Loucy (cell line): ENCODE measurements around the gene INTS13.
A peak's percentile ranks its signal among the peaks of the same experiment; 100 is the strongest.

Experiments
- H2AFZ ChIP-seq: fragments of 200-600 bp; sonication (generic); 2 replicates; pipeline ENCODE4 v1.6.0; 2016; ENCODE audit warnings: antibody characterized with exemption, mild to moderate bottlenecking, low read length, moderate library complexity
- H3F3A ChIP-seq: fragments of 200-600 bp; 2 replicates; pipeline ENCODE4 v1.6.0; 2016; ENCODE audit warnings: antibody characterized with exemption, low read depth, mild to moderate bottlenecking
- H3K27me3 ChIP-seq: fragments of 200-600 bp; sonication (generic); 2 replicates; pipeline ENCODE4 v1.6.1; 2014; ENCODE audit warnings: low read length, mild to moderate bottlenecking; ENCODE audit not compliant: insufficient read depth, poor library complexity, severe bottlenecking
- H3K36me3 ChIP-seq: fragments of 200-600 bp; sonication (generic); 2 replicates; pipeline ENCODE4 v1.6.1; 2016; ENCODE audit warnings: low read length; ENCODE audit not compliant: insufficient read depth
- H3K4me1 ChIP-seq: fragments of 200-600 bp; sonication (generic); 2 replicates; pipeline ENCODE4 v1.5.1; 2014; ENCODE audit warnings: low read length, mild to moderate bottlenecking; ENCODE audit not compliant: insufficient read depth, poor library complexity, severe bottlenecking
- H3K4me2 ChIP-seq: fragments of 200-600 bp; sonication (generic); 2 replicates; pipeline ENCODE4 v1.6.0; 2014; ENCODE audit warnings: antibody characterized with exemption, low read length, low read depth, mild to moderate bottlenecking; ENCODE audit not compliant: poor library complexity, severe bottlenecking
- H3K4me3 ChIP-seq: fragments of 200-600 bp; sonication (generic); 2 replicates; pipeline ENCODE4 v1.5.1; 2014; ENCODE audit warnings: low read length, mild to moderate bottlenecking, mixed read lengths; ENCODE audit not compliant: poor library complexity, severe bottlenecking
- H3K79me2 ChIP-seq: fragments of 200-600 bp; sonication (generic); 2 replicates; pipeline ENCODE4 v1.6.1; 2014; ENCODE audit warnings: low read length; ENCODE audit not compliant: insufficient read depth
- H3K9ac ChIP-seq: fragments of 200-600 bp; sonication (generic); 2 replicates; pipeline ENCODE4 v1.6.0; 2014; ENCODE audit warnings: mild to moderate bottlenecking, low read depth, low read length, moderate library complexity; ENCODE audit not compliant: poor library complexity, severe bottlenecking
- H3K9me2 ChIP-seq: fragments of 200-600 bp; sonication (generic); replicated peaks from 2 replicates; pipeline ENCODE4 v1.6.1; 2016; ENCODE audit warnings: low read depth, low read length, mixed read lengths
- H3K9me3 ChIP-seq: fragments of 200-600 bp; sonication (generic); 2 replicates; pipeline ENCODE4 v1.6.1; 2014; ENCODE audit warnings: mild to moderate bottlenecking, antibody characterized with exemption, low read length, low read depth; ENCODE audit not compliant: insufficient read depth
- H4K20me1 ChIP-seq: fragments of 200-600 bp; sonication (generic); 2 replicates; pipeline ENCODE4 v1.6.0; 2014; ENCODE audit warnings: antibody characterized with exemption, low read length, mild to moderate bottlenecking; ENCODE audit not compliant: insufficient read depth, poor library complexity, severe bottlenecking
- CTCF ChIP-seq: fragments of 200-600 bp; sonication (generic); conservative IDR thresholded peaks from 2 replicates; pipeline ENCODE4 v1.5.1; 2014; ENCODE audit warnings: mild to moderate bottlenecking, antibody characterized with exemption, low read length
- EZH2phosphoT487 ChIP-seq: fragments of 200-600 bp; IDR thresholded peaks from 2 replicates; pipeline ENCODE4 v1.6.1; 2018; ENCODE audit warnings: antibody characterized with exemption, mild to moderate bottlenecking, moderate library complexity, borderline replicate concordance

INTS13 gene

GRCh38 chr12:26869104-26869494 lies 68.7 kb downstream of the INTS13 start:
- no peaks in the 10 kb centered on the region for H4K20me1 ChIP-seq
- H3K27me3 ChIP-seq = no peaks in the 10 kb centered on the region
- peaks cover 71% of the 10 kb centered on the region for H3K4me1 ChIP-seq
- no peak overlapping the region for H2AFZ ChIP-seq
- TF ChIP-seq CTCF = no peak
- TF ChIP-seq EZH2phosphoT487 = no peak
- peaks cover 17% of the 10 kb centered on the region; the same call in 1 of the 2 replicates for H3F3A ChIP-seq
- H3K9me3 ChIP-seq = no peaks in the 10 kb centered on the region
- H3K79me2 ChIP-seq = no peaks in the 10 kb centered on the region
- H3K4me2 ChIP-seq = no peak overlapping the region
- H3K9me2 ChIP-seq = no peaks in the 10 kb centered on the region
- no peaks in the 10 kb centered on the region for H3K36me3 ChIP-seq
- no peak overlapping the region for H3K4me3 ChIP-seq
- H3K9ac ChIP-seq = peak overlapping the region; percentile 37

GRCh38 chr12:26868447-26869103 lies 69.2 kb downstream of the INTS13 start:
- Histone ChIP-seq H3K9me2 (no peaks in the 10 kb centered on the region), H3K4me2 (no peak overlapping the region), H3K4me1 (peaks cover 71% of the 10 kb centered on the region), H3F3A (peaks cover 17% of the 10 kb centered on the region; the same call in 1 of the 2 replicates), H3K4me3 (no peak overlapping the region), H4K20me1 (no peaks in the 10 kb centered on the region), H3K9me3 (no peaks in the 10 kb centered on the region), H3K36me3 (no peaks in the 10 kb centered on the region), H3K9ac (peak overlapping the region; percentile 37), H3K79me2 (no peaks in the 10 kb centered on the region), H2AFZ (no peak overlapping the region), H3K27me3 (no peaks in the 10 kb centered on the region)
- TF ChIP-seq EZH2phosphoT487 (no peak), CTCF (no peak)

GRCh38 chr12:26867080-26867479 lies 70.7 kb downstream of the INTS13 start:
- Histone ChIP-seq H3K36me3 (no peaks in the 10 kb centered on the region), H3K9me2 (no peaks in the 10 kb centered on the region), H3K4me3 (peak overlapping the region; percentile 61), H2AFZ (no peak overlapping the region; the same call in 1 of the 2 replicates), H3K27me3 (no peaks in the 10 kb centered on the region), H3K9me3 (no peaks in the 10 kb centered on the region), H3F3A (peaks cover 14% of the 10 kb centered on the region; the same call in 1 of the 2 replicates), H3K79me2 (no peaks in the 10 kb centered on the region), H3K4me1 (peaks cover 56% of the 10 kb centered on the region), H3K4me2 (peak overlapping the region; percentile 74), H4K20me1 (no peaks in the 10 kb centered on the region), H3K9ac (peak overlapping the region; percentile 63)
- no peak for TF ChIP-seq CTCF
